NB4 (cell line): ENCODE results near the gene PIK3CD.

Source experiments
- CTCF ChIP-seq: IDR thresholded peaks from one replicate; pipeline ENCODE4 v1.5.1; 2012; ENCODE audit warnings: low read depth, low read length
- MAX ChIP-seq: IDR thresholded peaks from 2 replicates; pipeline ENCODE4 v1.6.1; 2011; ENCODE audit warnings: low read depth, low read length

- TF ChIP-seq CTCF = no peak
- TF ChIP-seq MAX = no peak
Measured at GRCh38 chr1:9761855-9762254, 110.3 kb downstream of the PIK3CD start.
